ENCODE results near the gene KCNH3. TPM values are rescaled to one million over a fixed set of nuclear protein-coding genes. Genes with fewer than 3 reads are reported as not detected.
"Not testable (repeated sequence)": the region's sequence is repeated elsewhere in the genome, so short reads cannot be mapped to it uniquely, and the experiment has no call there.

KCNH3 gene
- under 1 TPM; 0.58 to 0.90 TPM for total RNA-seq

DNA sequence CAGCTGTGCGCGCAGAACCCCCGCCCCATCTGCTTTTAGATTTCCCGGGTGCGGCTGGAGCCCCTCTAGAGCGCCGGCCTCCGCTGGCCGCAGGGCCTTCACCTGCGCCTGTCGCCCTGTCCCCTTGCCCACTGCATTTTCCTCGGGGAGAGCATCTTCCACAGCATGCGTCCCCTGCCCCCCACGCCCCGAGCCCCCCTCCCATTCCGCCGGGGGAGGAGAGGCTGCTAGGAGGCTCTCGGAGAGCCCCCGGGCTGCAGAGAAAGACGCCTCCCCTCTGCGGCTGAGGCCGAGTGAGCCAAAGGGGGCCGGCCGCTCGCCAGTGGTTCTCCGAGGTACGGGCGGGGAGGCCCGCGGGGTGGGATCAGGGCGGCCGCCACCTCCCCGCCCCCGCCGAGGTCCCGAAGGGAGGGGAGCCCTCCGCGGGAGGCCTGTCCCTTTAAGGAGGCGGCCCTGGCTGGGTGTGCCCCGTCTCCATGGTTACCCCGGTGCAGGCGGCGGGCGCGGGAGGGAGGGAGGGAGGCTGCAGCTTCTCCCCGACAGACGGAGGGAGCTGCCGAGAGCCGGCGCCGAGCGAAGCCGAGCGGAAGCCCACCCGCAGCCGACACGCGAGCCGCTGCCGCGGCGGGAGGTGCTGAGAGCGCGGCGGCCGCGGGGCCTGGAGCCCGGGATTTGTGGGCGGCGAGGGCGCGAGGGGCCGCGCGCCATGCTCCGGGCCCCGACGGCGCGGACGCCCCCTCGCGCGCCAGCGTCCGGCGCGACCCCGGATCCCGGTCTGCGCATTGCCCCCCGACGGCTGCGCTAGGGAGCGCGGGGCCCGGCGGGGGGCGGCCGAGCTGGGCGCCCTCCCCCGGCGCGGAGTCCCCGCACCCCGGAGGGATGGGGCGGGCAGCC lies at the start of gene KCNH3:
Gene KCNH3 (plus strand): TSS at position 521 of the 894 bp plus-strand sequence. CDS start 387 bp downstream, outside the sequence.
- CTCF ChIA-PET, result interaction anchor here (0.6 to 2.7 kb wide), 7 partner anchors 15 to 443 kb away, joined by 3 to 9 read pairs (median 4); partner anchors contain the start of gene SPATS2
- H3K4me1 Mint-ChIP-seq, result peaks cover 26% of the 10 kb centered on the region
- no peaks in the 10 kb centered on the region for H3K9me3 Mint-ChIP-seq
- no peak within 1 kb of the TSS for H3K27ac Mint-ChIP-seq
- DNase-seq, result peak; percentile 93
- POLR2A ChIA-PET, result interaction anchor here (1.1 to 3.6 kb wide), 4 partner anchors 15 to 408 kb away, joined by 3 to 12 read pairs (median 7); partner anchors contain the start of gene SPATS2
- H3K27me3 Mint-ChIP-seq, result peaks cover 49% of the 10 kb centered on the region
- no peaks in the 10 kb centered on the region for H3K36me3 Mint-ChIP-seq (ENCODE audit: low read depth)
- peak within 1 kb of the TSS; percentile 60 for H3K4me3 Mint-ChIP-seq

- no peak overlapping the region for H3K4me3 Mint-ChIP-seq
- H3K4me1 Mint-ChIP-seq, result no peaks in the 10 kb centered on the region
- POLR2A ChIA-PET, result no interaction called here
- CTCF ChIA-PET, result no interaction called here
- no peaks in the 10 kb centered on the region for H3K36me3 Mint-ChIP-seq (ENCODE audit: low read depth)
- no peaks in the 10 kb centered on the region for H3K27me3 Mint-ChIP-seq
- no peak overlapping the region for H3K27ac Mint-ChIP-seq
- no peaks in the 10 kb centered on the region for H3K9me3 Mint-ChIP-seq
- no peak for DNase-seq
Measured at GRCh38 chr12:49489154-49489553, 49.7 kb upstream of the KCNH3 start.

DNA sequence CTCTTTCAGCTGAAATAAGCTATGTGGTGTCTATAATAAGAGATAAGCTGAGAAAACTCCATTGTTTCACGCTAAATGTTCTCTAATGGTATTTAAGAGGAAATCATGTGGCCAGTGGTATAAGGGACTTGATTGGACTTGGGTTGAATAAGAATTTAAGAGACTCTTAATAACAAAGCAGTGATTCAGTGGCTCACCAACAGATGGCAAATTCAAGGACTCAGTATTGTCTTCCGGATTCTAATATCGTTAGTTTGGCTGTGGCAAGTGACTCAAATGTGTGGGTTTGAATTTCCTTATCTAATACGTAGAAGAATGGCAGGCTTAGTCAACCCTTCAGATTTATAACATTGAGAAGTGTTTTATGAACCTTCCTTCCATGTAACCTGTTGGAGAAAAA lies 49.1 kb upstream of the KCNH3 start:
- no peak for DNase-seq
- ChIA-PET CTCF (no interaction called here), POLR2A (no interaction called here)
- Mint-ChIP-seq H3K27ac (no peak overlapping the region), H3K9me3 (no peaks in the 10 kb centered on the region), H3K27me3 (no peaks in the 10 kb centered on the region), H3K4me3 (no peak overlapping the region), H3K36me3 (ENCODE audit: low read depth) (peaks cover under 1% of the 10 kb centered on the region), H3K4me1 (no peaks in the 10 kb centered on the region)

GRCh38 chr12:49491823-49492222 lies 47.0 kb upstream of the KCNH3 start:
- Mint-ChIP-seq H3K27me3 (no peaks in the 10 kb centered on the region), H3K4me3 (no peak overlapping the region), H3K36me3 (ENCODE audit: low read depth) (peaks cover 4% of the 10 kb centered on the region), H3K9me3 (no peaks in the 10 kb centered on the region), H3K27ac (no peak overlapping the region), H3K4me1 (no peaks in the 10 kb centered on the region)
- ChIA-PET POLR2A (no interaction called here), CTCF (interaction anchor here (0.9 kb wide), 1 partner anchor 131 kb away, joined by 3 read pairs; no protein-coding TSS in a partner anchor)
- DNase-seq, result no peak

DNA sequence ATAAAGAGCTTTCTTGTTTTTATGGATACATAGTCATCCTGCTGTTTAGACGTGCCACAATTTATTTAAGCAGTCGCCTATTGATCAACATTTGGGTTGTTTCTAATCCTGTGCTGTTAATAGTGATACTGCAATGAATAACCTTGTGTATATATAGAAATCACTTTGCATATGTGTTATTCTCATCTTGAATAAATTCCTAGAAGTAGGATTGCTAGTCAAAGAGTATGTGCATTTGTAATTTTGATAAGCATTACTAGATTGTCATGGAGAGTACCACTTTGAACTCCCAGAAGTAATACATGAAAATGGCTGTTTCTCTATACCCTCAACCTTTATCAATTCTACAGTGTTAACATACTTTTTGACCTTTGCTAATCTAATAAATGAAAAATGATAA lies 44.9 kb upstream of the KCNH3 start:
- no peak for DNase-seq
- H3K27ac Mint-ChIP-seq, result no peak overlapping the region
- H3K9me3 Mint-ChIP-seq, result no peaks in the 10 kb centered on the region
- no peak overlapping the region for H3K4me3 Mint-ChIP-seq
- POLR2A ChIA-PET, result no interaction called here
- CTCF ChIA-PET, result interaction anchor here (1.4 kb wide), 1 partner anchor 136 kb away, joined by 4 read pairs; no protein-coding TSS in a partner anchor
- H3K27me3 Mint-ChIP-seq, result no peaks in the 10 kb centered on the region
- no peaks in the 10 kb centered on the region for H3K4me1 Mint-ChIP-seq
- peaks cover 4% of the 10 kb centered on the region for H3K36me3 Mint-ChIP-seq (ENCODE audit: low read depth)

GRCh38 chr12:49496417-49497360 lies 42.1 kb upstream of the KCNH3 start:
- no peak overlapping the region for H3K27ac Mint-ChIP-seq
- CTCF ChIA-PET, result interaction anchor here (1.0 to 1.2 kb wide), 4 partner anchors 13 to 138 kb away, joined by 3 read pairs; no protein-coding TSS in a partner anchor

GRCh38 chr12:49501895-49502294 lies 36.9 kb upstream of the KCNH3 start:
- Mint-ChIP-seq H3K4me1 (peaks cover 1% of the 10 kb centered on the region), H3K27me3 (no peaks in the 10 kb centered on the region), H3K9me3 (no peaks in the 10 kb centered on the region), H3K27ac (no peak overlapping the region), H3K36me3 (ENCODE audit: low read depth) (peaks cover 12% of the 10 kb centered on the region), H3K4me3 (no peak overlapping the region)
- CTCF ChIA-PET, result interaction anchor here (0.8 to 1.9 kb wide), 3 partner anchors 10 to 143 kb away, joined by 4 to 6 read pairs (median 5); no protein-coding TSS in a partner anchor
- no peak for DNase-seq
- POLR2A ChIA-PET, result no interaction called here

More at GRCh38 chr12:49496417-49497360, 42.1 kb upstream of the KCNH3 start:
- no peak overlapping the region for H3K4me3 Mint-ChIP-seq
- H3K36me3 Mint-ChIP-seq (ENCODE audit: low read depth), result peaks cover 8% of the 10 kb centered on the region
- POLR2A ChIA-PET, result no interaction called here
- no peaks in the 10 kb centered on the region for H3K9me3 Mint-ChIP-seq
- H3K4me1 Mint-ChIP-seq, result no peaks in the 10 kb centered on the region
- no peaks in the 10 kb centered on the region for H3K27me3 Mint-ChIP-seq
- no peak for DNase-seq

GRCh38 chr12:49502590-49502989 lies 36.2 kb upstream of the KCNH3 start:
- Mint-ChIP-seq H3K27me3 (no peaks in the 10 kb centered on the region), H3K36me3 (ENCODE audit: low read depth) (peaks cover 12% of the 10 kb centered on the region), H3K9me3 (no peaks in the 10 kb centered on the region), H3K4me3 (no peak overlapping the region), H3K27ac (no peak overlapping the region), H3K4me1 (peaks cover 1% of the 10 kb centered on the region)
- ChIA-PET CTCF (interaction anchor here (1.9 kb wide), 1 partner anchor 9 kb away, joined by 5 read pairs; no protein-coding TSS in a partner anchor), POLR2A (no interaction called here)
- DNase-seq, result no peak

DNA sequence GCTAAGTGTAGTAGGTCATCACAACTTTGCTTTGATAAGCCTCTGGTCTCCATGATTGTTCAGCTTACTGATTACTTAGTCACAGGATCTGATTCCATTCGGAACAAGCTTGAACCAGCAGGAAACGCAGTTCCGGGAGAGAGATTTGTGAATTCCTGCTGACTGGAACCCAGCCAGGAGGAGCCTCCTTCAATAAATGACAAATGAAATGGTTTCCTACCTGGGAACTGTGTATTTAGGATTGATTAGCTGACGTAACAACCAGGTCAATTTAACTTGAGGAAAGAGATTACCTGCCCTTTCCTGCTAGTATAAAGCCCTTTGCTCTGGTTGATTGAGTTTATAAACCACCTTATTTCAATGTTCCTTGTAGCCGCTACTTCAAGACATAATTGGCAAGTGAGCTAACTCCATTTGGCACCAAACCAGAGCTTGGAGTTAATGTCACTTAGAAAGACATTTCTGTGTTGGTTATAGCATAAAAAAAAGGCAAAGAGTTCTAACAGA lies 35.1 kb upstream of the KCNH3 start:
- no peaks in the 10 kb centered on the region for H3K9me3 Mint-ChIP-seq
- H3K27me3 Mint-ChIP-seq, result no peaks in the 10 kb centered on the region
- H3K4me3 Mint-ChIP-seq, result no peak overlapping the region
- CTCF ChIA-PET, result interaction anchor here (0.9 to 4.7 kb wide), 6 partner anchors 10 to 209 kb away, joined by 3 to 24 read pairs (median 6); partner anchors contain the start of genes PRPH and SPATS2
- peaks cover 1% of the 10 kb centered on the region for H3K4me1 Mint-ChIP-seq
- peaks cover 12% of the 10 kb centered on the region for H3K36me3 Mint-ChIP-seq (ENCODE audit: low read depth)
- H3K27ac Mint-ChIP-seq, result no peak overlapping the region
- no peak for DNase-seq
- POLR2A ChIA-PET, result no interaction called here

GRCh38 chr12:49505672-49506071 lies 33.2 kb upstream of the KCNH3 start:
- H3K27me3 Mint-ChIP-seq, result no peaks in the 10 kb centered on the region
- peaks cover 1% of the 10 kb centered on the region for H3K4me1 Mint-ChIP-seq
- DNase-seq, result no peak
- H3K36me3 Mint-ChIP-seq (ENCODE audit: low read depth), result peaks cover 7% of the 10 kb centered on the region
- H3K9me3 Mint-ChIP-seq, result no peaks in the 10 kb centered on the region
- CTCF ChIA-PET, result interaction anchor here (3.2 to 4.7 kb wide), 2 partner anchors 139 to 148 kb away, joined by 10 to 24 read pairs; partner anchors contain the start of gene SPATS2
- no peak overlapping the region for H3K4me3 Mint-ChIP-seq
- H3K27ac Mint-ChIP-seq, result no peak overlapping the region
- POLR2A ChIA-PET, result no interaction called here

DNA sequence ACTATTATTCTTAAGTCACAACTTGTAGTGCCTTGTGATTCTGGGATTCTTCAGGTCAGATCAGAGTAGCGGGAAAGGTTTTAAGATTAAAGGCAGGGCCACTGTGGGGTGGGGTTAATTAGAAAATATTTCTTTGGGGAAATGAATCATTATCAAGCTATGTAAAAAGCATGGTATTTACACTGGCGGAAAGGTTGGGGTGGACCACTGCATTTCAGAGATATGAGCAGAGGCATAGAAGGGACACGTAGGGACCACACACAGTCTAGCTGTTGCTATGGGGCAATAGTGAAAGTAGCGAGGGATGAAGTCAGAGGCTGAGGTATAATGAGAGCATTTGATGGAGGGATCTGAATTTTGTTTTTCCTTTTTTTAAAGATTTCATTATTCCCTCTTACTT lies 31.7 kb upstream of the KCNH3 start:
- Mint-ChIP-seq H3K9me3 (no peaks in the 10 kb centered on the region), H3K4me1 (no peaks in the 10 kb centered on the region), H3K4me3 (no peak overlapping the region), H3K27ac (no peak overlapping the region), H3K36me3 (ENCODE audit: low read depth) (peaks cover 7% of the 10 kb centered on the region), H3K27me3 (no peaks in the 10 kb centered on the region)
- ChIA-PET POLR2A (interaction anchor here (0.6 to 1.5 kb wide), 3 partner anchors 95 to 218 kb away, joined by 3 to 5 read pairs (median 3); partner anchors contain the start of gene SPATS2), CTCF (interaction anchor here (4.7 kb wide), 1 partner anchor 149 kb away, joined by 24 read pairs; no protein-coding TSS in a partner anchor)
- DNase-seq, result no peak

GRCh38 chr12:49509681-49510080 lies 29.1 kb upstream of the KCNH3 start:
- H3K27me3 Mint-ChIP-seq; H3K4me1 Mint-ChIP-seq; DNase-seq; POLR2A ChIA-PET; H3K27ac Mint-ChIP-seq; H3K4me3 Mint-ChIP-seq; H3K36me3 Mint-ChIP-seq (ENCODE audit: low read depth); H3K9me3 Mint-ChIP-seq: not testable (repeated sequence)
- CTCF ChIA-PET, result interaction anchor here (1.4 to 7.3 kb wide), 3 partner anchors 152 to 221 kb away, joined by 3 to 237 read pairs (median 9); partner anchors contain the start of gene DNAJC22

Measured in activated CD4-positive, alpha-beta memory T cell treated with anti-CD3 and anti-CD28 coated beads, Interleukin-2, amount 10 ng/mL, durations not matched to agents 7 days and 5 days (primary cell).